PC-3 (cell line): ENCODE data around the gene PYROXD2. TPM values are rescaled to one million over a fixed set of nuclear protein-coding genes. Genes with fewer than 3 reads are reported as not detected.

Experiments used
- ATAC-seq: fragments of 200-7000 bp; cut with Tn5 transposase; 2 replicates; pipeline ENCODE4 v1.9.1; 2020; ENCODE audit warnings: mild to moderate bottlenecking, moderate library complexity
- BruUV-seq: library from RNA; stranded (reverse); fragments of 400-500 nt; replicated peaks from 2 replicates; lab custom pipeline; 2021; lab: Mats Ljungman, UMichigan
- CTCF ChIA-PET: fragments of 300-600 bp; sonication (Branson Sonifier 250); formaldehyde crosslinking; loops from one replicate; lab custom pipeline; 2022; ENCODE audit warnings: antibody characterized with exemption; lab: Charles Lee
- POLR2A ChIA-PET: fragments of 300-600 bp; sonication (Branson Sonifier 250); formaldehyde crosslinking; loops from one replicate; lab custom pipeline; 2022; ENCODE audit warnings: antibody characterized with exemption; ENCODE audit not compliant: unreplicated experiment; lab: Charles Lee
- DNase-seq: peaks from one replicate; pipeline ENCODE4 v3.0.0-alpha.2; 2015
- H2AFZ ChIP-seq: fragments of 300-600 bp; sonication (generic); 2 replicates; pipeline ENCODE4 v1.6.0; 2016; ENCODE audit warnings: antibody characterized with exemption, low read length
- H3F3A ChIP-seq: fragments of 300-600 bp; sonication (generic); one replicate; pipeline ENCODE4 v1.6.0; 2017; ENCODE audit warnings: antibody characterized with exemption, low read length, control low read depth, mild to moderate bottlenecking; ENCODE audit not compliant: unreplicated experiment
- H3K27ac ChIP-seq: fragments of 300-600 bp; sonication (generic); 2 replicates; pipeline ENCODE4 v1.5.1; 2016; ENCODE audit warnings: mild to moderate bottlenecking, low read length
- H3K27me3 ChIP-seq: fragments of 300-600 bp; sonication (generic); 2 replicates; pipeline ENCODE4 v1.6.1; 2016; ENCODE audit warnings: low read length, mixed read lengths
- H3K36me3 ChIP-seq: fragments of 300-600 bp; sonication (generic); 2 replicates; pipeline ENCODE4 v1.6.1; 2016; ENCODE audit warnings: low read depth, mixed run types, low read length, mixed read lengths
- H3K4me1 ChIP-seq: fragments of 300-600 bp; sonication (generic); 2 replicates; pipeline ENCODE4 v1.5.1; 2016; ENCODE audit warnings: low read length; ENCODE audit not compliant: insufficient read depth
- H3K4me2 ChIP-seq: fragments of 300-600 bp; sonication (generic); 2 replicates; pipeline ENCODE4 v1.6.0; 2016; ENCODE audit warnings: low read length
- H3K4me3 ChIP-seq: fragments of 300-600 bp; sonication (generic); 2 replicates; pipeline ENCODE4 v1.5.1; 2016; ENCODE audit warnings: mild to moderate bottlenecking, low read length, mixed read lengths
- H3K79me2 ChIP-seq: fragments of 300-600 bp; sonication (generic); 2 replicates; pipeline ENCODE4 v1.6.1; 2017; ENCODE audit warnings: low read length, mixed read lengths
- H3K9ac ChIP-seq: fragments of 300-600 bp; sonication (generic); 2 replicates; pipeline ENCODE4 v1.6.0; 2016; ENCODE audit warnings: mild to moderate bottlenecking, low read length
- H3K9me2 ChIP-seq: fragments of 300-600 bp; sonication (generic); replicated peaks from 2 replicates; pipeline ENCODE4 v1.6.1; 2016; ENCODE audit warnings: mixed run types, low read length, mixed read lengths
- H3K9me3 ChIP-seq: fragments of 300-600 bp; sonication (generic); 2 replicates; pipeline ENCODE4 v1.6.1; 2016; ENCODE audit warnings: low read length, mixed read lengths
- H4K20me1 ChIP-seq: fragments of 300-600 bp; sonication (generic); 2 replicates; pipeline ENCODE4 v1.6.1; 2016; ENCODE audit warnings: low read length, mixed read lengths
- EZH2 ChIP-seq: fragments of 300-600 bp; sonication (generic); IDR thresholded peaks from one replicate; pipeline ENCODE4 v1.6.1; 2017; ENCODE audit warnings: antibody characterized with exemption, mild to moderate bottlenecking, low read length; ENCODE audit not compliant: unreplicated experiment
- EZH2phosphoT487 ChIP-seq: fragments of 300-600 bp; sonication (generic); IDR thresholded peaks from 2 replicates; pipeline ENCODE4 v1.6.1; 2018; ENCODE audit warnings: mild to moderate bottlenecking, antibody characterized with exemption, low read length, borderline replicate concordance
- intact Hi-C: fragments of 100-400 bp; cut with micrococcal nuclease; formaldehyde crosslinking; loops from 2 replicates; pipeline ENCODE4 v1.9.0; 2023
- total RNA-seq: library from RNA; depleted of rRNA; stranded (reverse); fragments of >200 nt; gene quantifications from 2 replicates; pipeline ENCODE4 v1.2.3, GENCODE V29; 2014
- TF ChIP-seq, protein P1 (sequence below): fragments of 300-600 bp; sonication (generic); conservative IDR thresholded peaks from 2 replicates; pipeline ENCODE4 v1.5.1; 2017; ENCODE audit warnings: antibody characterized with exemption, low read depth, mild to moderate bottlenecking, low read length

The PYROXD2 gene
- total RNA-seq, 1 experiment from 2014 or later = 3.1 TPM

DNA sequence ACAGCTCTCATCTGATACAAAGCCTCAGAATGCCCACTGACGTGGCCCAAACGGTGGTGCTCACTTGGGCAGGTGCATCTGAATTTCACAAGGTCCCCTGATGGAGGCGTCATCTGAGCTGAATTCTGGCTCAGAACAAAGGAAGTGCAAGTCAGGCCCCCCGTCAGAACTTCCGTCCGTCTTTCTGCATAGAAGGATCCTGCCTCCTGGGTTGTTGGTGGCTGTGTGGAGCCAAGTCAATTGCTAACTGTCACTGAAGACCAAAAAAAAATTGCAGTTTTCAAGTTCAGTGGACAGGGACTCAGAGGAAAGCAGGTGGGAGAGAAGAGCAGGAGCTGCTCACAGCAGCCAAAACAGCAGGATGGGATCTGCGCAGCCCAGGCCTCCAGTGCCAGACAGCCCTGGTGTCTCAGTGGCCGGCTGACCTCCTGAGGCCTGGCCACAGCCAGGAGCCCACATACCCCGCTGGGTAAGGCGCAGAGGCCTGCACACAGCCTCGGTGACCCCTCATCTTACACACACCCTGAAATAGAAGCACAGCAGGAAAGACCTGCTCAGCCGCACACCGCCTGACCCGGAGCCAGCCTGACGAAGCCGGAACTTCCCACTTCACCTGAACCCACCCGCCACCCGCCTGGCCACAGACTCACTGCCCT lies 49.4 kb downstream of the PYROXD2 start:
- no peak overlapping the region for H3K9ac ChIP-seq
- H3K9me2 ChIP-seq = no peaks in the 10 kb centered on the region
- no peaks in the 10 kb centered on the region for H3K36me3 ChIP-seq
- no peaks in the 10 kb centered on the region for H3F3A ChIP-seq
- no peak overlapping the region for H2AFZ ChIP-seq
- no peak for ATAC-seq
- no TSS peak for BruUV-seq
- H3K79me2 ChIP-seq = no peaks in the 10 kb centered on the region
- TF ChIP-seq EZH2phosphoT487 = no peak
- no peak for TF ChIP-seq EZH2
- TF ChIP-seq, protein P1, sequence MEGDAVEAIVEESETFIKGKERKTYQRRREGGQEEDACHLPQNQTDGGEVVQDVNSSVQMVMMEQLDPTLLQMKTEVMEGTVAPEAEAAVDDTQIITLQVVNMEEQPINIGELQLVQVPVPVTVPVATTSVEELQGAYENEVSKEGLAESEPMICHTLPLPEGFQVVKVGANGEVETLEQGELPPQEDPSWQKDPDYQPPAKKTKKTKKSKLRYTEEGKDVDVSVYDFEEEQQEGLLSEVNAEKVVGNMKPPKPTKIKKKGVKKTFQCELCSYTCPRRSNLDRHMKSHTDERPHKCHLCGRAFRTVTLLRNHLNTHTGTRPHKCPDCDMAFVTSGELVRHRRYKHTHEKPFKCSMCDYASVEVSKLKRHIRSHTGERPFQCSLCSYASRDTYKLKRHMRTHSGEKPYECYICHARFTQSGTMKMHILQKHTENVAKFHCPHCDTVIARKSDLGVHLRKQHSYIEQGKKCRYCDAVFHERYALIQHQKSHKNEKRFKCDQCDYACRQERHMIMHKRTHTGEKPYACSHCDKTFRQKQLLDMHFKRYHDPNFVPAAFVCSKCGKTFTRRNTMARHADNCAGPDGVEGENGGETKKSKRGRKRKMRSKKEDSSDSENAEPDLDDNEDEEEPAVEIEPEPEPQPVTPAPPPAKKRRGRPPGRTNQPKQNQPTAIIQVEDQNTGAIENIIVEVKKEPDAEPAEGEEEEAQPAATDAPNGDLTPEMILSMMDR = no peak
- intact Hi-C loops = no loop called here
- no peaks in the 10 kb centered on the region for H4K20me1 ChIP-seq
- peaks cover 15% of the 10 kb centered on the region for H3K4me1 ChIP-seq
- no peak for DNase-seq
- no peak overlapping the region for H3K4me2 ChIP-seq
- no peak overlapping the region for H3K4me3 ChIP-seq
- no peaks in the 10 kb centered on the region for H3K27me3 ChIP-seq
- H3K27ac ChIP-seq = no peak overlapping the region
- POLR2A ChIA-PET = no interaction called here
- CTCF ChIA-PET = no interaction called here
- no peaks in the 10 kb centered on the region for H3K9me3 ChIP-seq

DNA sequence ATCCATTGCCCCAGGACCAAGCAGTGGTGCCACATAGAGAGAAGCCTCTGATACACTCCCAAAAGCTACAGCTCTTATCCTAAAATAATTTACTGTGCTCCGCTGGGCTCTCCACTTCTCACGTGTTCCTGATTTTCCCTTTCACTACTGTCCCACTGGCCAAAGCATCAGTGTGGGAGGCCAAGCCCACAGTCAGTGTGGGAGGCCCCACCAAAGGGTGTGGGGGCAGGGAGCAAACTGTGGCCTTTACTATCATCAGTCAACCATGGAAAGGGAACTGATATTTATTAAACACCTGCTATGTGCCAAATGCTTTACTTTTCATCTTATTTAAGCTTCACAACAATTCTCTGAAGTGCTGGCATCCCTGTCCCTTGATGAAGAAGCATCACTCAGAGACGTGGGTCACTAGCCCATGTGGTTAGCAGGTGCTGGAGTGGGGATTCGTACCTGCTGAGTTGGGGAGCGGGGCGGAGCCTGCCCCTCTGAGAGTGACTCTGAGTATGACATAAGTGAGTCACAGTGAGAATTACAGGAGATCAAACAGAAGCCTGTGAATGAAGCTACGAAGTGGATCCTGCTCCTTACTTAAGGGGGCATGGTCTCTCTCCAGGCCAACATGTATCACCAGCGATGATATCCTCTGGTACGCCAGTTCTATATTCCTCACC lies 50.4 kb downstream of the PYROXD2 start:
- no peak overlapping the region for H2AFZ ChIP-seq
- TF ChIP-seq EZH2 (no peak), EZH2phosphoT487 (no peak)
- TF ChIP-seq, protein P1 = no peak
- no peaks in the 10 kb centered on the region for H3K79me2 ChIP-seq
- BruUV-seq = no TSS peak
- H3K9me2 ChIP-seq = no peaks in the 10 kb centered on the region
- ChIA-PET POLR2A (no interaction called here), CTCF (no interaction called here)
- no peaks in the 10 kb centered on the region for H3F3A ChIP-seq
- no peak overlapping the region for H3K4me2 ChIP-seq
- no peaks in the 10 kb centered on the region for H3K27me3 ChIP-seq
- H3K9me3 ChIP-seq = no peaks in the 10 kb centered on the region
- DNase-seq (no peak), ATAC-seq (no peak)
- H3K27ac ChIP-seq = no peak overlapping the region
- no peaks in the 10 kb centered on the region for H4K20me1 ChIP-seq
- no peaks in the 10 kb centered on the region for H3K36me3 ChIP-seq
- no peak overlapping the region for H3K9ac ChIP-seq
- no peak overlapping the region for H3K4me3 ChIP-seq
- intact Hi-C loops = no loop called here
- peaks cover 15% of the 10 kb centered on the region for H3K4me1 ChIP-seq

GRCh38 chr10:98363220-98363619 lies 51.8 kb downstream of the PYROXD2 start:
- POLR2A ChIA-PET = interaction anchor here (0.6 kb wide), 1 partner anchor 15 kb away, joined by 4 read pairs; no protein-coding TSS in a partner anchor
- CTCF ChIA-PET = no interaction called here

More at GRCh38 chr10:98363220-98363619, 51.8 kb downstream of the PYROXD2 start:
- Histone ChIP-seq H3F3A (no peaks in the 10 kb centered on the region), H3K9me3 (no peaks in the 10 kb centered on the region), H3K4me3 (no peak overlapping the region), H3K27me3 (no peaks in the 10 kb centered on the region), H2AFZ (no peak overlapping the region), H4K20me1 (no peaks in the 10 kb centered on the region), H3K36me3 (no peaks in the 10 kb centered on the region), H3K4me2 (no peak overlapping the region), H3K9me2 (no peaks in the 10 kb centered on the region), H3K27ac (no peak overlapping the region), H3K4me1 (peaks cover 15% of the 10 kb centered on the region), H3K79me2 (no peaks in the 10 kb centered on the region), H3K9ac (no peak overlapping the region)
- TF ChIP-seq EZH2phosphoT487 = no peak
- ATAC-seq = peak; percentile 77
- no TSS peak for BruUV-seq
- DNase-seq = peak; percentile 75
- intact Hi-C loops = no loop called here
